Activated CD4-positive, alpha-beta T cell treated with anti-CD3 and anti-CD28 coated beads for 48 hours (primary cell): ENCODE data around the gene DESI2.
"Not testable (repeated sequence)": the region's sequence is repeated elsewhere in the genome, so short reads cannot be mapped to it uniquely, and the experiment has no call there.

ENCODE experiments used
- DNase-seq: peaks from one replicate; pipeline ENCODE4 v3.0.0-alpha.2; 2020

The DESI2 gene

DNA sequence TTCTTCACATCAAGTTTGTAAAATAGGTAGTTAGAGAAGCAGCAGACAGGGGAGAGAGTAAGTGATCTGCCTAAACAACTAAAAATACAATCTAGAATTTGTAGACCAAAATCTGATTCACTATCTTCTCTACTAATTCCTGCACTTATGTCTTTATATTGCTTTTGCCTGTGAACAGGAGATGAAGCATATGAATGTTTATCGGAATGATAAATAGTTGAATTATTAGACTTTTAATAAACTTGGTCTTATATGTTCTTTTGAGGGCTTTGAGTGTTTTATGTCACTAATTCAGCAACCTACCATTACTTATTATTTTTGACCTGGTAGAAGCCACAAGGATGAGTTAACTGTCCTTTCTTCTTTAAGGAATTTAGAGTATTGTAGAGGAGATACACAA is 2.3 kb downstream of the DESI2 start:
- DNase-seq = no peak

DNA sequence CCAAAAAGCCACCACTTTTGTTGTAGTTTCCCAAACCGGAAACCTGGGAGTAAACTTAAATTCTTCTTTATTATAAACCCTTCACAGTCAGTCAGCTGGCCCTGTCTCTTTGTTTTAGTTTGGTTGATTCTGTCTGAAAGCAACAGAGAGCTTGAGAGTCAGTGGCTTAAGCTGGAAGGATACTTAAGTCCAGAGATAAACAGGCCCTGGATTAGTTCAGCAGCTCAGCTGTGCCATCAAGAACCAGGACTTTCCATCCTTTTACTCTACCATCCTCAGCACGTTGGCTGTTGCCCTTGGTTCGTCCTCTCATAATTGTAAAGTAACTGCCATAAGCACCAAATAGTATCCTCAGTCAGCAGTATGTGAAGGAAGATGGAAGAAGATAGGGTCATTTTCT is 4.5 kb downstream of the DESI2 start:
- no peak for DNase-seq

DNA sequence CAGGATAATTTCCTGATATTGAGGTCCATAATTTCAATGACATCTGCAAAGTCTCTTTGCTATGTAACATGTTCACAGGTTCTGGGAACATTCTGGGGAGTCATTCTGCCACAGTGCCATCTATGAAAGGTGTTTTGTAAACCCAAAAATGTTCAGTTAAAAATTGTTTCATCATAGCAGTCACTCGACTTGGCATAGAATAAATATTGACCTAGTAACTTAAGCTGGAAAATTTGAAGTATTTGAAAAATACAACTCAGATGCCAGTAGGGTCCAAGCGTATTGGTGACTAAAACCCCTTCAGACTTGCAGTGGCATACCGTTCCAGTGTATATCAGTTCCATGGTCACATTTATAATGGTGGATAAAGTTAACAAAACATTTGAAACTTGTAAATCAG is 6.8 kb downstream of the DESI2 start:
- no peak for DNase-seq

- DNase-seq = no peak
Observed at GRCh38 chr1:244660595-244660994, 7.7 kb downstream of the DESI2 start.

DNA sequence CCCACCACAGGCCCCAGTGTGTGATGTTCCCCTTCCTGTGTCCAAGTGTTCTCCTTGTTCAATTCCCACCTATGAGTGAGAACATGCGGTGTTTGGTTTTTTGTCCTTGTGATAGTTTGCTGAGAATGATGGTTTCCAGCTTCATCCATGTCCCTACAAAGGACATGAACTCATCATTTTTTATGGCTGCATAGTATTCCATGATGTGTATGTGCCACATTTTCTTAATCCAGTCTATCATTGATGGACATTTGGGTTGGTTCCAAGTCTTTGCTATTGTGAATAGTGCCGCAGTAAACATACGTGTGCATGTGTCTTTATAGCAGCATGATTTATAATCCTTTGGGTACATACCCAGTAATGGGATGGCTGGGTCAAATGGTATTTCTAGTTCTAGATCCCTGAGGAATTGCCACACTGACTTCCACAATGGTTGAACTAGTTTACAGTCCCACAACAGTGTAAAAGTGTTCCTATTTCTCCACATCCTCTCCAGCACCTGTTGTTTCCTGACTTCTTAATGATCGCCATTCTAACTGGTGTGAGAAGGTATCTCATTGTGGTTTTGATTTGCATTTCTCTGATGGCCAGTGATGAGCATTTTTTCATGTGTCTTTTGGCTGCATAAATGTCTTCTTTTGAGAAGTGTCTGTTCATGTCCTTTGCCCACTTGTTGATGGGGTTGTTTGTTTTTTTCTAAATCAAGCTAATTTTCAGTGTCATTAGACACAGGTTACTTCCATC is 8.8 kb downstream of the DESI2 start:
- not testable (repeated sequence) for DNase-seq

- no peak for DNase-seq
Observed at GRCh38 chr1:244662599-244662998, 9.7 kb downstream of the DESI2 start.

DNA sequence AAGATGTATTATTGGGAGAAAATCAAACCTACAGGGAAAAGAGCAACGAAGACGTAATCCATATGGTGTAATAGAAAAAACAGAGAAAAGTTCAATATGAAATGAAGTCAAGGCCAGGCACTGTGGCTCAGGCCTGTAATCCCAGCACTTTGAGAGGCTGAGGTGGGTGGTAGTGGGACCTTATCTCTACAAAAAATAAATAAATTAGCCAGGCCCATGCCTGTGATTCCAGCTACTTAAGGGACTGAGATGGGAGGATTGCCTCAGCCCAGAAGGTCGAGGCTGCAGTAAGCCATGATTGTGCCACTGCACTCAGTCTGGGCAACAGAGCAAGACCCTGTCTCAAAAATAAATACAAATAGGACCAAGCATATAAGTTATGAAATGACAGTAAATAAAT is 11.4 kb downstream of the DESI2 start:
- no peak for DNase-seq

- DNase-seq = no peak
Observed at GRCh38 chr1:244665771-244666217, 12.9 kb downstream of the DESI2 start.

DNA sequence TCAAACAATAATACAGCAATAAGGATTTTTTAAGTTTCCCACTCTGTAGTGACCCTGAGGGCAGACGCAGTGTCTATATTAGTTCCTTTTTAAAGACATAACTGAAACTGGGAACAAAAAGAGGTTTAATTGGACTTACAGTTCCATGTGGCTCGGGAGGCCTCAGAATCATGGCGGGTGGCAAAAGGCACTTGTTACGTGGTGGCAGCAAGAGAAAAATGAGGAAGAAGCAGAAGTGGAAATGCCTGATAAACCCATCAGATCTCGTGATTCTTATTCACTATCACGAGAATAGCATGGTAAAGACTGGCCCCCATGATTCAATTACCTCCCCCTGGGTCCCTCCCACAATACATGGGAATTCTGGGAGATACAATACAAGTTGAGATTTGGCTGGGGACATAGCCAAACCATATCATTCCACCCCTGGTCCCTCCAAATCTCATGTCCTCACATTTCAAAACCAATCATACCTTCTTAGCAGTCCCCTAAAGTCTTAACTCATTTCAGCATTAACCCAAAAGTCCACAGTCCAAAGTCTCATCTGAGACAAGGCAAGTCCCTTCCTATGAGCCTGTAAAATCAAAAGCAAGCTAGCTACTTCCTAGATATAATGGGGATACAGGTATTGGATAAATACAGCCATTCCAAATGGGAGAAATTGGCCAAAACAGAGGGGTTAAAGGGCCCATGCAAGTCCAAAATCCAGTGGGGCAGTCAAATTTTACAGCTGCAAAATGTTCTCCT is 13.9 kb downstream of the DESI2 start:
- not testable (repeated sequence) for DNase-seq

GRCh38 chr1:244667797-244668196 is 14.9 kb downstream of the DESI2 start:
- no peak for DNase-seq

- no peak for DNase-seq
Observed at GRCh38 chr1:244672946-244673682, 20.2 kb downstream of the DESI2 start.

DNA sequence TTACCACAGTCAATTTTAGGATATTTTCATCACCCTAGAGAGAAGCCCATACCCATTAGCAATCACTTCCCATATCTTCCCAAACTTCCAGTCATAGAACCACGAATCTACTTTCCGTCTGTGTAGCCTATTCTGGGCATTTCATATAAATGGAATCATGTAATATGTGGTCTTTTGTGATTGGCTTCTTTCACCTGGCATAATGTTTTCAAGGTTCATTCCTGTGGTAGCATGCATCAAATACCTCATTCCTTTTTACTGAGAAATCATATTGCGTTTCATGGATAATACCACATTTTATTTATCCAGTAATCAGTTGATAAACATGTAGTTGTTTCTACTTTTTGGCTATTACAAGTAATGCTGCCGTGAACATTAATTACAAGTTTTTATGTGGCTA is 21.5 kb downstream of the DESI2 start:
- DNase-seq = no peak

- DNase-seq = no peak
Observed at GRCh38 chr1:244675167-244675566, 22.2 kb downstream of the DESI2 start.

- no peak for DNase-seq
Observed at GRCh38 chr1:244678697-244679096, 25.8 kb downstream of the DESI2 start.

DNA sequence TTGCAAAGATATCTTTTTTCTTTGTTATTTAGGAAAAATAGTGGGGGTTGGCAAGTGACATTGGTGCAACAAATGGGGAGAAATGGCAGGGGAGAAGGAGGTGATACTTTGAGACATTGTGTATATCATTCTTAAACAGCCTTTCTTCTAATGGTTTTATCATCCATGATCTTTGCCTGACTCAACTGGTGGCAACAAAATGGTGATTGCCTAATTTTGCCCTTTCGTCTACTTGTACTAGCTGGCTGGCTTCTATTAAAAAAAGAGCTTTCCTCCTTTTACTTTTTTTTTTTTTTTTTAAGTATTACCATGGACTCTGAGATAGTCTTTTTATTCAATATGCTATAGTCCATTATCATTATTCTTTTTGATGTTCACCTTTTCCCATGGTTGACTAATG is 27.7 kb downstream of the DESI2 start:
- DNase-seq = no peak

GRCh38 chr1:244682087-244682486 is 29.2 kb downstream of the DESI2 start:
- DNase-seq = not testable (repeated sequence)

- DNase-seq = no peak
Observed at GRCh38 chr1:244695937-244696336, 43.0 kb downstream of the DESI2 start.

DNA sequence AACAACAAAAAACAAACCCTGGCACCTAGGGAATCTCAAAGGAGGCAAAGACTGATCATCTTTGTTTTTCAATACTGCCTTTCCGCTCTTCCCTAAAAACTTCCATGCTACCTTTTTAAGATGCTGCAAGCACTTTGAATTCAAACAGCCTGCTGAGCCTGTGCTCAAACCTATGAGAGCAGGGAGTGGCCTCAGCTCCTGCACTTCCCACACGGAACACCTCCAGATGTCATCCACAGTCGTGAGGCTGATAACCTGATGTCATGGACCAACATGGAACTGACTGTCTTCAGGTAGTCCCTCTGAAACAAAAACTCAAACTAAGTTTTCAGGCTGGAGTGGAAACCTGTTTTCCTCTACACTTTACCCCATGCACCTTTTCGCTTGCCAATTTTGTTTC is 46.8 kb downstream of the DESI2 start:
- no peak for DNase-seq

- no peak for DNase-seq
Observed at GRCh38 chr1:244700808-244701207, 47.9 kb downstream of the DESI2 start.

DNA sequence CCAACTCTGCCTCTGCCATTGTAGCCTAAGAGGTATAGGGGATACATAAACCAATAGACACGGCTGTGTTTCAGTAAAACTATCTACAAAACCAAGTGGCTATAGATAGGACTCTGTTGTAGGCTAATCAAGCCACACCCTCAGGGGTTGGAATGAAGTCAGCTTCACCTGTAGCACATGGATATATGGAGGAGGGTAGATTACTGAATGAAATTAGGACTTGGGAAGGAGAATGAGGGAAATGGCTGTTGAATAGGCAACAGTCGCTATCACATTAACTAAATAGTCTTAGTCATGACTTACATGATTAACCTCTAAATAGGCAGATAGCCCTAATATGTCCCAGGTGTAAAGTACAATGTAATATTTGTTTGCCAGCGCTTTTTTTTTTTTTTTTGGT is 49.7 kb downstream of the DESI2 start:
- DNase-seq = no peak

GRCh38 chr1:244704107-244704506 is 51.2 kb downstream of the DESI2 start:
- DNase-seq = no peak

DNA sequence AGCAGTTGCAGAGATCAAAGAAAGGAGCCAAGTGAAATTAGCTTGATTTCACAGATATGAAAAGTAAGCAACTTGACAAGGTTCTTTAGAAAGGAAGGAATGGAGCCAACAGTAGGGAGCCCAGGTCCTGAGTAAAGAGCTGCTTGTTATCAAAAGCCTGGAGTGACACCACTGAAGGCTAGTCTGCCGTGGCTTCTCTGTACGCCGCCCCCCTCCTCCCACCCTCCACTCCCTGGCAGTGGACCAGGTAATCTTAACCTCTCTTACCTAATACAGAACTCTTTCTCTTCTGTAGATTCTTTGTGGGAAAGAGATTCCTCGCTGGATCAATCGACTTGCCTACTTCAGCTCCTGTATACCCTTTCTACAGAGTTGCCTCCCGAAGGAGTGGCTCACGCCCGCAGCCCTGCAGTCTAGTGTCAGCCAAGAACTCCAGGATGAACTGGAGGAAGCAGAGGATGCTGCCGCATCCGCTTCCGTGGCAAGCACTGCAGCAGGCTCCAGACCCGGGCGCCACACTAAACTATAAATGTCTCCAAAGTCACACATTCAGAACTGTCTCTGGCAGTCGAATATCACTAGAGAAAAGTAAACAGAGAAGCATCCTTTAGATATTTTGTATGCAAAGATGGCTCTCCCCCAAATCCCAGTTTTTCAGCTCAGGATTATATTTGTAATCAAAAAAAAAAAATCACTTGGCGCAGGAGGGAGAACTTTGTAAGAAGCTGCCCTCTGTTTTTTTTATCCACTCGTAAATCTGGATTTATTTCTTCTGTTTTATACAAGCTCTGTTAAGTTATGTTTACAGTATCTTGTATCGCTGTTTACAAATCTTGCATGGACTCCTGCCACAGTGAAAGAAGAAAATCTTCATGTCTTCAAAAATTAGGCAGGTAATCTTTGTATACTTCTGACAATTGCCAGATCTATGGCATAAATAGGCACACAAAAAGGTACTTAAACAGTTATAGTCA is 52.6 kb downstream of the DESI2 start:
- no peak for DNase-seq

DNA sequence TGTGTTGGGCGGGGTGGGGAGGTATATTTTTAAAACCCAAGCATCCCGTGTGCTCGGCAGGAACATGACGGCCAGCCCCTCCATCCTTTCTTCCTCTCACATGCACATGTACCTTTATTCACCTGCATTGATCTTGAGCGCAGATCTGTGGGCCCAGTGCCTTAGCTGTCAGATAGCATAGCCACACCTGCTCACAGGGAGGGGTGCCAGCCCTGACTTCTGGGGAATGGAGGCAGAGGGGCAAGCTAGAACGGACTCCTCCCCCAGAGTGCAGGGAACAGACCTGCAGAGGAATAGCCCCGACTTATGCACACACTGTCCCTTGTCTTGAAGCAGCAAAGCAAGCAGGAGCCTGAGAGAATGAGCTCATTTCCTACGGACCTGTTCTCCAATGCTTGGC is 56.1 kb downstream of the DESI2 start:
- no peak for DNase-seq
